GM12878 (cell line): ENCODE data around the gene ANKAR. TPM values are rescaled to one million over a fixed set of nuclear protein-coding genes. Genes with fewer than 3 reads are reported as not detected.
A peak's percentile ranks its signal among the peaks of the same experiment; 100 is the strongest.

Experiments
- BCL11A ChIP-seq: IDR thresholded peaks from 2 replicates; pipeline ENCODE4 v1.6.1; 2011; ENCODE audit warnings: low read depth, low read length
- CHD1 ChIP-seq: IDR thresholded peaks from 2 replicates; pipeline ENCODE4 v1.6.1; 2012; ENCODE audit warnings: low read depth, low read length, improper control_type of control experiment
- CHD2 ChIP-seq: IDR thresholded peaks from 2 replicates; pipeline ENCODE4 v1.6.1; 2011; ENCODE audit warnings: low read depth, low read length, improper control_type of control experiment, borderline replicate concordance
- CHD4 ChIP-seq: fragments of 200-600 bp; sonication (generic); IDR thresholded peaks from 2 replicates; pipeline ENCODE4 v1.6.1; 2016; ENCODE audit warnings: mild to moderate bottlenecking
- ETV6 ChIP-seq, 2 experiments: fragments of 450-650 bp in 1 of 2; IDR thresholded peaks in 1 of 2; conservative IDR thresholded peaks in 1 of 2; 2 replicates each; pipeline ENCODE4 v1.6.1; 2014; ENCODE audit warnings: antibody characterized with exemption in 1 of 2, borderline replicate concordance in 1 of 2, low read depth in 1 of 2, mild to moderate bottlenecking in 1 of 2, moderate library complexity in 1 of 2
- FOXK2 ChIP-seq: fragments of 450-650 bp; IDR thresholded peaks from 2 replicates; pipeline ENCODE4 v1.6.1; 2017; ENCODE audit warnings: mild to moderate bottlenecking, moderate library complexity
- GABPA ChIP-seq: IDR thresholded peaks from 2 replicates; pipeline ENCODE4 v1.6.1; 2014; ENCODE audit warnings: antibody characterized with exemption, low read depth, mild to moderate bottlenecking, inconsistent platforms
- HDGF ChIP-seq: fragments of 450-650 bp; IDR thresholded peaks from 2 replicates; pipeline ENCODE4 v1.6.1; 2016; ENCODE audit warnings: antibody characterized with exemption
- JUNB ChIP-seq: IDR thresholded peaks from 2 replicates; pipeline ENCODE4 v1.6.1; 2016; ENCODE audit warnings: antibody characterized with exemption, mild to moderate bottlenecking
- MTA2 ChIP-seq: fragments of 450-650 bp; IDR thresholded peaks from 2 replicates; pipeline ENCODE4 v1.6.1; 2016; ENCODE audit warnings: low read depth, mild to moderate bottlenecking, moderate library complexity
- MYC ChIP-seq: IDR thresholded peaks from 2 replicates; pipeline ENCODE4 v1.6.1; 2011; ENCODE audit warnings: mild to moderate bottlenecking, low read length, moderate library complexity, inconsistent platforms; ENCODE audit not compliant: insufficient read depth, insufficient replicate concordance, insufficient read length, severe bottlenecking
- NFIC ChIP-seq: IDR thresholded peaks from 2 replicates; pipeline ENCODE4 v1.6.1; 2012; ENCODE audit warnings: low read depth, mild to moderate bottlenecking, inconsistent platforms, low read length, moderate library complexity
- NFYB ChIP-seq: IDR thresholded peaks from 2 replicates; pipeline ENCODE4 v1.6.1; 2011; ENCODE audit warnings: low read depth, mild to moderate bottlenecking, low read length, improper control_type of control experiment, moderate library complexity; ENCODE audit not compliant: insufficient read depth
- NR2C1 ChIP-seq: fragments of 450-650 bp; IDR thresholded peaks from 2 replicates; pipeline ENCODE4 v1.6.1; 2017; ENCODE audit warnings: antibody characterized with exemption, mild to moderate bottlenecking, moderate library complexity
- PML ChIP-seq: IDR thresholded peaks from 2 replicates; pipeline ENCODE4 v1.6.1; 2012; ENCODE audit warnings: low read length, inconsistent platforms
- RAD21 ChIP-seq: IDR thresholded peaks from 2 replicates; pipeline ENCODE4 v1.6.1; 2011; ENCODE audit warnings: mild to moderate bottlenecking, low read depth, low read length, moderate library complexity; ENCODE audit not compliant: insufficient read depth
- RBBP5 ChIP-seq: fragments of 200-600 bp; sonication (generic); conservative IDR thresholded peaks from 2 replicates; pipeline ENCODE4 v1.6.1; 2016
- RELA ChIP-seq: fragments of 450-650 bp; IDR thresholded peaks from 2 replicates; pipeline ENCODE4 v1.8.0; 2014; ENCODE audit warnings: borderline replicate concordance; ENCODE audit not compliant: partially characterized antibody
- SMAD1 ChIP-seq: fragments of 450-650 bp; IDR thresholded peaks from 2 replicates; pipeline ENCODE4 v1.6.1; 2018; ENCODE audit warnings: mild to moderate bottlenecking, low read depth; ENCODE audit not compliant: partially characterized antibody
- SRF ChIP-seq, 2 experiments: IDR thresholded peaks; 2 replicates each; pipeline ENCODE4 v1.6.1; 2011; ENCODE audit warnings: low read depth in 2 of 2, low read length in 2 of 2, mild to moderate bottlenecking in 1 of 2, moderate library complexity in 1 of 2
- SUPT20H ChIP-seq: IDR thresholded peaks from 2 replicates; pipeline ENCODE4 v1.6.1; 2011; ENCODE audit warnings: low read depth, mild to moderate bottlenecking, low read length, moderate library complexity, borderline replicate concordance; ENCODE audit not compliant: control insufficient read depth
- ZNF217 ChIP-seq: fragments of 450-650 bp; IDR thresholded peaks from 2 replicates; pipeline ENCODE4 v1.6.1; 2017; ENCODE audit warnings: antibody characterized with exemption, mild to moderate bottlenecking
- ZZZ3 ChIP-seq: IDR thresholded peaks from 2 replicates; pipeline ENCODE4 v1.6.1; 2011; ENCODE audit warnings: low read depth; ENCODE audit not compliant: control insufficient read depth, insufficient read length
- polyA plus RNA-seq, 11 experiments: library from polyadenylated mRNA; depleted of rRNA in 4 of 11; unstranded in 6 of 11; stranded (reverse) in 5 of 11; fragments of >200 nt; fragmentation: Nextera tagmentation in 4 of 11; fragmentation: Illumina TruSeq in 1 of 11; extraction: Ambion mirVana in 4 of 11; extraction: Trizol in 1 of 11; gene quantifications; 1 replicate in 1 of 11; 2 replicates in 10 of 11; pipeline versions ENCODE4 v1.2.1 to v1.2.3, GENCODE V29; 2011 to 2016; ENCODE audit warnings: inconsistent platforms in 2 of 11, missing spikeins in 2 of 11, low read depth in 1 of 11
- total RNA-seq, 4 experiments: library from RNA; depleted of rRNA in 3 of 4; stranded (reverse); fragments of >200 nt in 3 of 4; fragmentation: Illumina TruSeq in 1 of 4; extraction: Trizol in 1 of 4; gene quantifications; 2 replicates each; pipeline versions ENCODE4 v1.2.1 to v1.2.3, GENCODE V29; 2013 to 2021
- TF ChIP-seq, protein P1 (sequence below): fragments of 450-650 bp; IDR thresholded peaks from 2 replicates; pipeline ENCODE4 v1.6.1; 2017; ENCODE audit warnings: mild to moderate bottlenecking, moderate library complexity
- TF ChIP-seq, protein P2 (sequence below): fragments of 450-650 bp; formaldehyde crosslinking; IDR thresholded peaks from 2 replicates; pipeline ENCODE4 v1.5.0; 2022; ENCODE audit warnings: mild to moderate bottlenecking, missing genetic modification characterization

Gene ANKAR
- total and polyA plus RNA-seq, 10 of the 15 experiments (the other 5 are each of a cell fraction or from before 2014, with no cell fraction given), result 1.3 to 4.2 (median 2.7) TPM

DNA sequence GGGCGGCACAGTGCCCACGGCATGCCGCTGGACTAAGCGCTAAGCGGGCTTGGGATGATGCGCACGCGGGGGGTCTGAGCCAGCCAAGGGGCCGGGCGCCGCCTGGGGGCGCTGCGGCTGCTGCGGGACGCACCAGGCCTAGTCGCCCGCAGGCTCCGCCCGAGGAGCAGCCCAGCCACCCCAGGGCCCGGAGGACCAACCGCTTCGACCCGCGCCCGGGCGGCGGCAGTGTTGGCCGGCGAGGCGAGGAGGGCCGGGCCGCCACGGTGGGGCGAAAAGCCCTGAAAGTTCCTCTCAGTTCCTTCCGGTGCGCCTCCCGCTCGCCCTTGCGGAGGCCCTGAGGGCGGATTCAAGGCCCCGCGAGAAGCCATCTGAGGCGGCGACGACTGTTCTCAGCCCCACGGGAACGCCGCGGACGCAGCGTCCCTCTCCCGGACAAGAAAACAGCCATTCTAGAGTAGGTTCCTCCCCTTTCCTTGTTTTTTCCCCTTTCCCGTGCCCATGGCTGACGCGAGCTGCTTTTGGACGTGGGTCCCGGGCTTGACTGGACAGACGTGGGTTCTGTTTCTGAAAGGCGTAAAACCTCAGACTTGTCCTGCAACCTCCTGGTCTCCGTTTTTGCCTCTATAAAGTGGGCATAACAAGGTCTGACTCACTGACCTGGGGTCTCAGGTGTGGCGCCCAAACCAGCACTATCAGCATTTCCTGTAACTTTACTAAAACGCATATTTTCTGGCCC, at the start of gene ANKAR (continued):
- TF ChIP-seq CHD4 (no peak), BCL11A (no peak), NFIC (no peak), MYC (peak; percentile 26), FOXK2 (no peak), ETV6 (conservative IDR thresholded peaks at IDR 0.05 in 1 of 2, IDR thresholded peaks at IDR 0.05 in 1 of 2; ENCODE audit: borderline replicate concordance in 1 of 2, low read depth in 1 of 2) (no peak), SUPT20H (no peak), ZZZ3 (no peak), SRF (IDR thresholded peaks at IDR 0.05; ENCODE audit: low read depth in 2 of 2, low read length in 2 of 2) (no peak), SMAD1 (no peak), MTA2 (no peak), CHD1 (peak; percentile 80; the same call in 1 of the 2 replicates), RELA (peak; percentile 42), GABPA (peak; percentile 45; the same call in 1 of the 2 replicates), NFYB (no peak), HDGF (no peak), NR2C1 (no peak), RBBP5 (no peak; the same call in 1 of the 2 replicates), PML (peak; percentile 66; the same call in 1 of the 2 replicates), RAD21 (peak; percentile 40; the same call in 1 of the 2 replicates), CHD2 (peak; percentile 79), ZNF217 (peak; percentile 56; the same call in 1 of the 2 replicates), JUNB (no peak)
- TF ChIP-seq, protein P1, sequence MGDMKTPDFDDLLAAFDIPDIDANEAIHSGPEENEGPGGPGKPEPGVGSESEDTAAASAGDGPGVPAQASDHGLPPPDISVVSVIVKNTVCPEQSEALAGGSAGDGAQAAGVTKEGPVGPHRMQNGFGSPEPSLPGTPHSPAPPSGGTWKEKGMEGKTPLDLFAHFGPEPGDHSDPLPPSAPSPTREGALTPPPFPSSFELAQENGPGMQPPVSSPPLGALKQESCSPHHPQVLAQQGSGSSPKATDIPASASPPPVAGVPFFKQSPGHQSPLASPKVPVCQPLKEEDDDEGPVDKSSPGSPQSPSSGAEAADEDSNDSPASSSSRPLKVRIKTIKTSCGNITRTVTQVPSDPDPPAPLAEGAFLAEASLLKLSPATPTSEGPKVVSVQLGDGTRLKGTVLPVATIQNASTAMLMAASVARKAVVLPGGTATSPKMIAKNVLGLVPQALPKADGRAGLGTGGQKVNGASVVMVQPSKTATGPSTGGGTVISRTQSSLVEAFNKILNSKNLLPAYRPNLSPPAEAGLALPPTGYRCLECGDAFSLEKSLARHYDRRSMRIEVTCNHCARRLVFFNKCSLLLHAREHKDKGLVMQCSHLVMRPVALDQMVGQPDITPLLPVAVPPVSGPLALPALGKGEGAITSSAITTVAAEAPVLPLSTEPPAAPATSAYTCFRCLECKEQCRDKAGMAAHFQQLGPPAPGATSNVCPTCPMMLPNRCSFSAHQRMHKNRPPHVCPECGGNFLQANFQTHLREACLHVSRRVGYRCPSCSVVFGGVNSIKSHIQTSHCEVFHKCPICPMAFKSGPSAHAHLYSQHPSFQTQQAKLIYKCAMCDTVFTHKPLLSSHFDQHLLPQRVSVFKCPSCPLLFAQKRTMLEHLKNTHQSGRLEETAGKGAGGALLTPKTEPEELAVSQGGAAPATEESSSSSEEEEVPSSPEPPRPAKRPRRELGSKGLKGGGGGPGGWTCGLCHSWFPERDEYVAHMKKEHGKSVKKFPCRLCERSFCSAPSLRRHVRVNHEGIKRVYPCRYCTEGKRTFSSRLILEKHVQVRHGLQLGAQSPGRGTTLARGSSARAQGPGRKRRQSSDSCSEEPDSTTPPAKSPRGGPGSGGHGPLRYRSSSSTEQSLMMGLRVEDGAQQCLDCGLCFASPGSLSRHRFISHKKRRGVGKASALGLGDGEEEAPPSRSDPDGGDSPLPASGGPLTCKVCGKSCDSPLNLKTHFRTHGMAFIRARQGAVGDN, result peak; percentile 95
- TF ChIP-seq, protein P2, sequence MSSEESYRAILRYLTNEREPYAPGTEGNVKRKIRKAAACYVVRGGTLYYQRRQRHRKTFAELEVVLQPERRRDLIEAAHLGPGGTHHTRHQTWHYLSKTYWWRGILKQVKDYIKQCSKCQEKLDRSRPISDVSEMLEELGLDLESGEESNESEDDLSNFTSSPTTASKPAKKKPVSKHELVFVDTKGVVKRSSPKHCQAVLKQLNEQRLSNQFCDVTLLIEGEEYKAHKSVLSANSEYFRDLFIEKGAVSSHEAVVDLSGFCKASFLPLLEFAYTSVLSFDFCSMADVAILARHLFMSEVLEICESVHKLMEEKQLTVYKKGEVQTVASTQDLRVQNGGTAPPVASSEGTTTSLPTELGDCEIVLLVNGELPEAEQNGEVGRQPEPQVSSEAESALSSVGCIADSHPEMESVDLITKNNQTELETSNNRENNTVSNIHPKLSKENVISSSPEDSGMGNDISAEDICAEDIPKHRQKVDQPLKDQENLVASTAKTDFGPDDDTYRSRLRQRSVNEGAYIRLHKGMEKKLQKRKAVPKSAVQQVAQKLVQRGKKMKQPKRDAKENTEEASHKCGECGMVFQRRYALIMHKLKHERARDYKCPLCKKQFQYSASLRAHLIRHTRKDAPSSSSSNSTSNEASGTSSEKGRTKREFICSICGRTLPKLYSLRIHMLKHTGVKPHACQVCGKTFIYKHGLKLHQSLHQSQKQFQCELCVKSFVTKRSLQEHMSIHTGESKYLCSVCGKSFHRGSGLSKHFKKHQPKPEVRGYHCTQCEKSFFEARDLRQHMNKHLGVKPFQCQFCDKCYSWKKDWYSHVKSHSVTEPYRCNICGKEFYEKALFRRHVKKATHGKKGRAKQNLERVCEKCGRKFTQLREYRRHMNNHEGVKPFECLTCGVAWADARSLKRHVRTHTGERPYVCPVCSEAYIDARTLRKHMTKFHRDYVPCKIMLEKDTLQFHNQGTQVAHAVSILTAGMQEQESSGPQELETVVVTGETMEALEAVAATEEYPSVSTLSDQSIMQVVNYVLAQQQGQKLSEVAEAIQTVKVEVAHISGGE (CRISPR knock-in tag), result no peak
